Esophagus squamous epithelium (tissue), 5 donors: ENCODE data around the gene ATR. TPM values are rescaled to one million over a fixed set of nuclear protein-coding genes. Genes with fewer than 3 reads are reported as not detected.

Experiments
- DNase-seq: peaks from one replicate; lab custom pipeline; 2025; lab: John Stamatoyannopoulos, UW
- H3K27ac ChIP-seq, 4 donors: fragments of 200-600 bp; sonication (generic); one replicate each; pipeline ENCODE4 v1.5.1; 2016 to 2019; ENCODE audit warnings: mild to moderate bottlenecking in 1 of 4
- H3K27me3 ChIP-seq, 4 donors: fragments of 200-600 bp; sonication (generic); 1 replicate in 3 of 4; 2 replicates in 1 of 4; pipeline versions ENCODE4 v1.5.1 to v1.6.0; 2017 to 2021; ENCODE audit warnings: antibody characterized with exemption in 1 of 4
- H3K36me3 ChIP-seq, 3 donors: fragments of 200-600 bp; sonication (generic); one replicate each; pipeline ENCODE4 v1.5.1; 2016 to 2019
- H3K4me1 ChIP-seq, 3 donors: fragments of 200-600 bp; sonication (generic); one replicate each; pipeline ENCODE4 v1.5.1; 2017 to 2019
- H3K4me3 ChIP-seq, 4 donors: fragments of 200-600 bp; sonication (generic); 1 replicate in 3 of 4; 2 replicates in 1 of 4; pipeline ENCODE4 v1.5.1; 2016 to 2019; ENCODE audit warnings: mild to moderate bottlenecking in 2 of 4, moderate library complexity in 1 of 4
- H3K9me3 ChIP-seq, 3 donors: fragments of 200-600 bp; sonication (generic); one replicate each; pipeline ENCODE4 v1.5.1; 2016 to 2019
- POLR2A ChIP-seq, 4 donors: fragments of 450-650 bp; IDR thresholded peaks; one replicate each; pipeline ENCODE4 v1.6.1; 2017; ENCODE audit warnings: antibody characterized with exemption in 4 of 4, mild to moderate bottlenecking in 4 of 4, moderate library complexity in 3 of 4
- WGBS, 2 donors: methylation state at CpG; one replicate each; pipeline ENCODE4 v1.1.5; 2018; 5-methylcytosine and 5-hydroxymethylcytosine counted together
- intact Hi-C: fragments of 100-400 bp; cut with DNase I; formaldehyde crosslinking; loops from one replicate; pipeline ENCODE4 v1.15.0; 2022
- total RNA-seq, 4 donors: library from RNA; depleted of rRNA; stranded (reverse); fragments of >200 nt; gene quantifications; one replicate each; pipeline ENCODE4 v1.1.0, GENCODE V29; 2016
- TF ChIP-seq, protein P1 (sequence below), 6 experiments: fragments of 450-650 bp in 4 of 6; fragments of 200-600 bp in 2 of 6; sonication (generic) in 2 of 6; IDR thresholded peaks; one replicate each; pipeline ENCODE4 v1.5.1; 2016 to 2019; ENCODE audit warnings: antibody characterized with exemption in 6 of 6, mild to moderate bottlenecking in 4 of 6, moderate library complexity in 4 of 6
- donor health status: DM: yes; HTN: yes; CAD: no.

ATR gene
- total RNA-seq, 4 donors from 2014 or later: 18.3 to 28.4 (median 19.9) TPM

DNA sequence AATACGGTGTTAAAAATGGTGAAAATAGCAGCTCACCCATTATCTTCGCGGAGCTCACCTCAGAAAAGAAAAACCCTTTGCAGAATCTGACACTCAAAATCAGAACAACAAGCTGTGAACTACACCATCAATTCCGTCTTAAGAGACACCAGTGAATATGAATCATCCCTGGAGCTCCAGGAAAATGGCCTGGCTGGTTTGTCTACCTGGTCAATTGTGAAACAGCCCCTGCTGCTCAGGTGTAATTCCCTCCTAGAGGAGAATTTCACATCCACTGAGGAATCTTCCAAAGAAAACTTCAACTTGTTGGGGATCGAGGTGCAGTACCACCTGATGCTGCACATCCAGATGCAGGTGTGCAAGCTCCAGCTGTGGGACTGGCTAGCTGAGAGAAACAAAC lies 127.7 kb downstream of the ATR start:
- TF ChIP-seq, protein P1, sequence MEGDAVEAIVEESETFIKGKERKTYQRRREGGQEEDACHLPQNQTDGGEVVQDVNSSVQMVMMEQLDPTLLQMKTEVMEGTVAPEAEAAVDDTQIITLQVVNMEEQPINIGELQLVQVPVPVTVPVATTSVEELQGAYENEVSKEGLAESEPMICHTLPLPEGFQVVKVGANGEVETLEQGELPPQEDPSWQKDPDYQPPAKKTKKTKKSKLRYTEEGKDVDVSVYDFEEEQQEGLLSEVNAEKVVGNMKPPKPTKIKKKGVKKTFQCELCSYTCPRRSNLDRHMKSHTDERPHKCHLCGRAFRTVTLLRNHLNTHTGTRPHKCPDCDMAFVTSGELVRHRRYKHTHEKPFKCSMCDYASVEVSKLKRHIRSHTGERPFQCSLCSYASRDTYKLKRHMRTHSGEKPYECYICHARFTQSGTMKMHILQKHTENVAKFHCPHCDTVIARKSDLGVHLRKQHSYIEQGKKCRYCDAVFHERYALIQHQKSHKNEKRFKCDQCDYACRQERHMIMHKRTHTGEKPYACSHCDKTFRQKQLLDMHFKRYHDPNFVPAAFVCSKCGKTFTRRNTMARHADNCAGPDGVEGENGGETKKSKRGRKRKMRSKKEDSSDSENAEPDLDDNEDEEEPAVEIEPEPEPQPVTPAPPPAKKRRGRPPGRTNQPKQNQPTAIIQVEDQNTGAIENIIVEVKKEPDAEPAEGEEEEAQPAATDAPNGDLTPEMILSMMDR (IDR thresholded peaks at IDR 0.05): no peak
- no peak for TF ChIP-seq POLR2A (IDR thresholded peaks at IDR 0.05)
- DNase-seq: no peak
- H3K36me3 ChIP-seq: peaks cover 0 to 40% (median 0%) of the 10 kb centered on the region in 3 donors
- intact Hi-C loops: no loop called here
- no peaks in the 10 kb centered on the region for H3K27me3 ChIP-seq
- H3K4me3 ChIP-seq: no peak overlapping the region
- H3K27ac ChIP-seq: no peak overlapping the region
- peaks cover 0 to 18% (median 8%) of the 10 kb centered on the region in 3 donors for H3K4me1 ChIP-seq
- H3K9me3 ChIP-seq: no peaks in the 10 kb centered on the region
- WGBS, 2 donors: 88 to 91% methylated on average over 4 to 5 of the region's 5 CpGs

DNA sequence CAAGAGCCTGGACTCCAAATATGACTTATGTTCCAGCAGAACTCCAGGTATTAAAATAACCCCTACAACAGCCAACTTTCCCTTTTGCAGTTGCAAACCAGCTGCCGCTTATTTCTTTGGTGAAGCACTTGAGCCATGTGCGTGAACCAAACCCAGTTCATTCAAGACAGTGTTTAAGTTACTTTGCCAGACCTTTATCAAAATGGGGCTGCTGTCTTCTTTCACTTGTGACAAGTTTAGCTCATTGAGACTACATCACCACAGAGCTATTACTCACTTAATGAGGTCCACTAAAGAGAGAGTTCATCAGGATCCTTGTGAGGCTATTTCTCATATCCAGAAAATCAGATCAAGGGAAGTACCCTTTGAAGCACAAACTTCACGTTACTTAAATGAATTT lies 128.3 kb downstream of the ATR start:
- TF ChIP-seq POLR2A (IDR thresholded peaks at IDR 0.05): no peak
- TF ChIP-seq, protein P1 (IDR thresholded peaks at IDR 0.05): no peak
- H3K27me3 ChIP-seq: no peaks in the 10 kb centered on the region
- 88 to 96% methylated on average over 3 of the region's 3 CpGs for WGBS, 2 donors
- peaks cover 5 to 24% (median 14%) of the 10 kb centered on the region in 3 donors for H3K4me1 ChIP-seq
- DNase-seq: no peak
- intact Hi-C loops: no loop called here
- no peak overlapping the region for H3K4me3 ChIP-seq
- H3K36me3 ChIP-seq: peaks cover 0 to 38% (median 0%) of the 10 kb centered on the region in 3 donors
- no peak overlapping the region for H3K27ac ChIP-seq
- no peaks in the 10 kb centered on the region for H3K9me3 ChIP-seq

DNA sequence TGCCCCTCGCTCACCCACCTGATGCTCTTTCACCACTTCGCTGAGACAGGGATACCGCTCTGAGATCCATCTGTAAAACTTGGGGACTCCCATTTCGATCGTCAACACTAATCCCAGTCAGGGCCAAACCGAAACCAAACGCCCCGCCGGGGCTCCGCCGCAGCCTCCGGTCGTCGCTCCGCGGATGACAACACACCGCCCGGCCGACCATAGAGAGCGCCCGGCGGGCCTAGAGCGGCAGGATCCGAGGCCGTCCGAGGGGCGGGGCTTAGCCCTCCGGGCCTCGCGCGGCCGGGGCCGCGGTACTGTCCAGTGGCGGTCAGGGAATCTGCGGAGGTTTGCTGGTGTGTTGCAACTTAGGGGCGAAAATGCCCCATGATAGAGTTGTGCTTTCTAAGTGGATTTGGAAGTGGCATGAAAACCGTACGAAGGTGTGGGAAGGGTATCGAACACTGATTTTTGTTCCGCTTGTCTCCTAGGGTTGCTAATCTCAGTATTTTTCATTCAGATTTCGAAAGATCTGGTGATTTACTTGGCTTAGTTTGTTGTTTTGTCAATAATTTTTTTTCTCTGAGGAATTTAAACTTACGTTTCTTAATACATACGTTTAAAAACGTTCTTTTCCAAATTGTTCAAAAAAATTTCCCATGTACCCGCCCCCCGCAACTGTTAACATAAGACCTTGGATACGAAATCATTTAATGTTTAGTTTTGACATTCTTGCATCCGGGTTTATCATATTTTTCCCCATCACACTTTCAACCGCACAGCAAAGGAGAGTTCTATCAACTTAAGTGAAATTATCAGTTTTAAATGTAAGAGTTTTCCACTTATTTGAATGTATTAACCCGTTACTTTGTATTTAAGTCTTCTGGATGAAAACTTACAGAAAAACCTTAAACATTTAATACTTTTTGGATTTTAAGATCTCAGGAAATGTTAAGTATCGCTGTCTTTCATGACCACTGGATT lies 130.4 kb downstream of the ATR start, which contains the start of gene XRN1:
TSS of gene XRN1 (minus strand) at position 186 of the 972 bp plus-strand sequence. CDS start at position 93, 93 bp downstream.
- intact Hi-C loops: no loop called here
- peaks cover 8 to 45% (median 14%) of the 10 kb centered on the region in 3 donors for H3K4me1 ChIP-seq
- H3K36me3 ChIP-seq: peaks cover 0 to 29% (median 0%) of the 10 kb centered on the region in 3 donors
- no peaks in the 10 kb centered on the region for H3K27me3 ChIP-seq
- H3K27ac ChIP-seq: peak within 1 kb of the TSS; percentile 98 to 99 (median 98)
- WGBS, 2 donors: 5 to 8% methylated on average over 26 to 49 of the region's 52 CpGs
- H3K4me3 ChIP-seq: peak within 1 kb of the TSS; percentile 87 to 95 (median 90)
- peak; percentile 77 for DNase-seq
- TF ChIP-seq POLR2A (IDR thresholded peaks at IDR 0.05): peak in 3 of 4 donors; percentile 43 to 79 (median 57)
- TF ChIP-seq, protein P1 (IDR thresholded peaks at IDR 0.05): no peak
- H3K9me3 ChIP-seq: no peaks in the 10 kb centered on the region

DNA sequence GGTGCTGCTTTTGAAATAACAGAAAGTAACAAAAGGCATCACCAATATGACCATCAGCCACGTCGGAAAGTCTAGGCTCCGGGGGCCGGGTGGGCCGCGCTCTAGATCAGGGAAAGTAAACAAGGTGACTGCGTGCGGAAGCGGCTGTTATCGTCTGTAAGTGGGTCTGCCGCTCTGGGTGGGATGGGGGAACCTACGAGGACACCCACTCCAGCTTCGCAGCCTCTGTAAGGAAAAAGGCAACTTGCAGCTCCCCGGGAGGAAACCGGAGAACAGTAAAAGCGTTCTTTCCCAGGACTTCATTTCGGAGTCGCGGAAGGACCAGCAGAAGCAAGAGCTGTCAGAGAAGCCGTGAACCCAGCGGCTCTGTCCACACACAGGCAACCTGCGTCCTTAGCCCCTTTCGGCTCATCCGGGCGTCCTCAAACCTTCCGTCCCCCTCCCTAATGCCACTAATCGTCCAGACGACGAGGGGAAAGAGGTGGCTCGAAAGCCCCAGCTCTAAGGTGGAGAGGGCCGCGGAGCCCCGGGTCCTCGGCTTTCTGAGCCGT lies 131.2 kb downstream of the ATR start:
- no peak for DNase-seq
- peaks cover 8 to 52% (median 14%) of the 10 kb centered on the region in 3 donors for H3K4me1 ChIP-seq
- peak overlapping the region; percentile 87 to 95 (median 90) for H3K4me3 ChIP-seq
- intact Hi-C loops: no loop called here
- 0% methylated on average over 2 to 19 of the region's 35 CpGs for WGBS, 2 donors
- H3K27ac ChIP-seq: peak overlapping the region; percentile 98 to 99 (median 98)
- peaks cover 0 to 21% (median 0%) of the 10 kb centered on the region in 3 donors for H3K36me3 ChIP-seq
- no peak for TF ChIP-seq POLR2A (IDR thresholded peaks at IDR 0.05)
- TF ChIP-seq, protein P1 (IDR thresholded peaks at IDR 0.05): no peak
- H3K9me3 ChIP-seq: no peaks in the 10 kb centered on the region
- no peaks in the 10 kb centered on the region for H3K27me3 ChIP-seq
